CD4-positive, alpha-beta T cell treated with Interleukin-4 for 4 hours (primary cell): Measurements from ENCODE around the gene SIVA1.

ENCODE experiments used
- DNase-seq: peaks from one replicate; pipeline ENCODE4 v3.0.0-alpha.2; 2020

The SIVA1 gene

GRCh38 chr14:104752735-104753527 lies at the start of gene SIVA1:
Gene SIVA1, plus strand, starts transcription at chr14:104753147. Its CDS starts 55 bp downstream, at chr14:104753202.
- peak; percentile 99 for DNase-seq

- DNase-seq = no peak
Measured at GRCh38 chr14:104703269-104703668, 49.7 kb upstream of the SIVA1 start.

- no peak for DNase-seq
Measured at GRCh38 chr14:104704252-104704651, 48.7 kb upstream of the SIVA1 start.

- no peak for DNase-seq
Measured at GRCh38 chr14:104705340-104706047, 47.5 kb upstream of the SIVA1 start.

GRCh38 chr14:104706733-104707607 lies 46.0 kb upstream of the SIVA1 start:
- DNase-seq = no peak

GRCh38 chr14:104707608-104708595 lies 45.0 kb upstream of the SIVA1 start:
- DNase-seq = no peak

GRCh38 chr14:104708606-104709268 lies 44.2 kb upstream of the SIVA1 start:
- DNase-seq = peak; percentile 60

- DNase-seq = no peak
Measured at GRCh38 chr14:104709387-104710039, 43.4 kb upstream of the SIVA1 start.

GRCh38 chr14:104710071-104710735 lies 42.7 kb upstream of the SIVA1 start:
- no peak for DNase-seq

GRCh38 chr14:104712881-104713734 lies 39.8 kb upstream of the SIVA1 start:
- DNase-seq = no peak

GRCh38 chr14:104714066-104714465 lies 38.9 kb upstream of the SIVA1 start:
- DNase-seq = no peak

GRCh38 chr14:104714681-104715080 lies 38.3 kb upstream of the SIVA1 start:
- no peak for DNase-seq

GRCh38 chr14:104715416-104715815 lies 37.5 kb upstream of the SIVA1 start:
- DNase-seq = no peak

- DNase-seq = no peak
Measured at GRCh38 chr14:104715871-104716270, 37.1 kb upstream of the SIVA1 start.

- DNase-seq = no peak
Measured at GRCh38 chr14:104717137-104717536, 35.8 kb upstream of the SIVA1 start.

GRCh38 chr14:104717646-104718045 lies 35.3 kb upstream of the SIVA1 start:
- no peak for DNase-seq

GRCh38 chr14:104718147-104718546 lies 34.8 kb upstream of the SIVA1 start:
- no peak for DNase-seq

- DNase-seq = no peak
Measured at GRCh38 chr14:104718871-104719270, 34.1 kb upstream of the SIVA1 start.

- no peak for DNase-seq
Measured at GRCh38 chr14:104719343-104719742, 33.6 kb upstream of the SIVA1 start.
